Adrenal gland (tissue), 12 donors: Measurements from ENCODE around the gene GZMA. TPM values are rescaled to one million over a fixed set of nuclear protein-coding genes. Genes with fewer than 3 reads are reported as not detected.

ENCODE experiments used
- DNase-seq, 7 donors: peaks; one replicate each; pipeline ENCODE4 v3.0.0-alpha.2; 2019 to 2020
- H3K27ac ChIP-seq, 5 donors: fragments of 200-600 bp; sonication (generic) in 4 of 5; 1 replicate in 3 of 5; 2 replicates in 2 of 5; pipeline versions ENCODE4 v1.5.1 to v1.8.0; 2016 to 2020; ENCODE audit warnings: mild to moderate bottlenecking in 1 of 5
- H3K27me3 ChIP-seq: fragments of 200-600 bp; 2 replicates; pipeline ENCODE4 v1.8.0; 2021
- H3K36me3 ChIP-seq, 2 donors: fragments of 200-600 bp; replicated peaks in 1 of 2; 1 replicate in 1 of 2; 2 replicates in 1 of 2; pipeline versions ENCODE4 v1.5.1 to v1.8.0; 2018 to 2022
- H3K4me1 ChIP-seq, 2 donors: fragments of 200-600 bp; replicated peaks in 1 of 2; 1 replicate in 1 of 2; 2 replicates in 1 of 2; pipeline versions ENCODE4 v1.5.1 to v1.8.0; 2018 to 2021
- H3K4me3 ChIP-seq, 4 donors: fragments of 200-600 bp; sonication (generic) in 3 of 4; one replicate each; pipeline ENCODE4 v1.5.1; 2016 to 2018
- H3K9me3 ChIP-seq, 3 donors: fragments of 200-600 bp; sonication (generic) in 1 of 3; replicated peaks in 1 of 3; 1 replicate in 2 of 3; 2 replicates in 1 of 3; pipeline versions ENCODE4 v1.5.1 to v1.8.0; 2016 to 2021
- POLR2A ChIP-seq, 2 donors: fragments of 450-650 bp; IDR thresholded peaks; one replicate each; pipeline ENCODE4 v1.6.1; 2017; ENCODE audit warnings: antibody characterized with exemption in 2 of 2, mild to moderate bottlenecking in 2 of 2, moderate library complexity in 1 of 2
- WGBS, 4 donors: extraction: QIAGEN DNeasy Blood & Tissue Kit in 2 of 4; methylation state at CpG; one replicate each; pipeline versions ENCODE4 v1.1.5 to v1.1.7; 2013 to 2017; 5-methylcytosine and 5-hydroxymethylcytosine counted together
- intact Hi-C, 2 donors: fragments of 100-400 bp; cut with DNase I; formaldehyde crosslinking; loops; one replicate each; pipeline versions ENCODE4 v1.14.1 to v1.15.0; 2022 to 2023
- polyA plus RNA-seq, 3 donors: library from polyadenylated mRNA; stranded (reverse); fragments of 200-250 nt in 2 of 3; fragments of 350-450 nt in 1 of 3; fragmentation: Illumina TruSeq in 1 of 3; extraction: RNeasy Lipid Tissue Mini Kit (QIAGEN cat#74804) in 1 of 3; gene quantifications; one replicate each; pipeline ENCODE4 v1.2.3, GENCODE V29; 2013 to 2014
- total RNA-seq, 9 donors: library from RNA; depleted of rRNA in 4 of 9; stranded (reverse); fragments of >200 nt in 4 of 9; fragments of 120-200 nt in 1 of 9; fragmentation: NEBNext Ultra II Directional in 1 of 9; extraction: Animal tissue kit (Norgen Biotek cat#: 25700) in 1 of 9; gene quantifications; one replicate each; pipeline versions ENCODE4 v1.1.0 to v1.2.4, GENCODE V29; 2013 to 2023
- TF ChIP-seq, protein P1 (sequence below), 6 experiments: fragments of 450-650 bp in 4 of 6; fragments of 200-600 bp in 2 of 6; sonication (generic) in 1 of 6; IDR thresholded peaks; 1 replicate in 5 of 6; 2 replicates in 1 of 6; pipeline versions ENCODE4 v1.5.1 to v1.8.0; 2016 to 2021; ENCODE audit warnings: antibody characterized with exemption in 6 of 6, mild to moderate bottlenecking in 2 of 6, moderate library complexity in 1 of 6
- donor health status: healthy with polysubstance abuse.
- donor health status: Bipolar disorder and iron deficiency.
- donor health status: DM: yes; HTN: yes; CAD: no.
- donor health status: DM: no; HTN: no; CAD: no.
- donor health status: DM: no; HTN: no; CAD: no.
- donor health status: DM: yes; HTN: yes; CAD: no.

The GZMA gene
- total and polyA plus RNA-seq, 12 donors: 0.39 to 9.7 (median 1.9) TPM; not detected in 2

DNA sequence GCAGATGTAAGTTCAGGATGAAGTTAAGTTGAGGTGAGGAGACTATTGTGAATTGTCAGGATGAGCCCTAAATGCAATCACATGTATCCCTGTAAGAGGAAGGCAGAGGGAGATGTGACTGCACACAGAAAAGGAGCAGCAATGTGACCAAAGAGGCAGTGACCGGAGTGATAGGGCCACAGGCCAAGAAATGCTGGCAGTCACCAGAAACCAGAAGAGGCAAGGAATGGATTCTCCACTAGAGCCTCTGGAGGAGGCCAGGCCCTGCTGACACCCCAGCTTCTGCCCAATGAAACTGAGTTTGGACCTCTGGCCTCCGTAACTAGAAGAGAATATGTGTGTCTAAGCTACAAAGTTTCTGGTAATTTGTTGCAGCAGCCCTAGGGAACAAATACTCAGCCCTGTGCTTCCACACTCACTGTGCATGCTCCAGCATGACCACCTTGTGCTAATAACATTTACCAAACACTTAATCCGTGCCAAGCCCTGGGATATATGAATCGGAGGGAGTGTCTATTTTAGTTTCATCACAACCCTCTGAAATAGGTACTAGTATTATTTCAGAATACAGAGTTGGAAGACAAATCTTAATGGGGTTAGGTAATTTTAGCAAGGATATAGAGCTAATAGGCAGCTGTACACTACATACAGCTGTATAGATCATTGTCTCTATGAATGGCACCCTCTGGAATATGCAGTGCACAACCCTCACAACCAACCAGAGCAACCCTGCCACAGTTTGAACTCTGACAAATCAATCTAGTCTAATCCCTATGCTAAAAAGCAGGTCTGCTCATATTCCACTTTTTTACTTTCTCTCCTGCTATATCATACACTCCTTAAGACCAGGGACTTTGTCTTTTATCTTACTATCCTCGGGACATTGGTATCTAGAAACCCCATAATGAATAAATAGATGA lies 49.7 kb downstream of the GZMA start:
- WGBS, 4 donors: 57 to 82% (median 67%) methylated on average over 5 of the region's 5 CpGs
- DNase-seq: no peak
- Histone ChIP-seq H3K4me3 (no peak overlapping the region), H3K27ac (no peak overlapping the region), H3K36me3 (no peaks in the 10 kb centered on the region), H3K9me3 (no peaks in the 10 kb centered on the region), H3K27me3 (peaks cover 13% of the 10 kb centered on the region), H3K4me1 (no peaks in the 10 kb centered on the region)
- TF ChIP-seq POLR2A (IDR thresholded peaks at IDR 0.05): no peak
- intact Hi-C loops: no loop called here

DNA sequence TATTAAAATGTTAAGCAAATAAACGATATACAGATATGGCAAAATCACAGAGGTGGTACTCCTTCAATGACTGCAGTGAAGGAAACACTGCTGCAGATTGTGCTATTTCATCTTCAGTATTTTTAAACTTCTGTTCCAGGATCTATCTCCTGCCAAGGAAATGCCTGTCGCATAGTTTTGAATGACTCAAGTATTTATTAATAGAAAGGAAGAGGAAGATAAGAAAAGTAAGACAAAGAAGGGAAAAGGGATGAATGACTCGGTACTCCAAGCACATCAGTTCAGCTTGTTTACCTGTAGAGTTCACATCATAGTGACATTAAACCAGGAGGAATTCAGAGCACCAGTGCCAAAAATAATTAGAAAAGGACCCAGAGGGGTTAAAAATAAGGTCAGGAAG lies 52.4 kb downstream of the GZMA start:
- TF ChIP-seq, protein P1, sequence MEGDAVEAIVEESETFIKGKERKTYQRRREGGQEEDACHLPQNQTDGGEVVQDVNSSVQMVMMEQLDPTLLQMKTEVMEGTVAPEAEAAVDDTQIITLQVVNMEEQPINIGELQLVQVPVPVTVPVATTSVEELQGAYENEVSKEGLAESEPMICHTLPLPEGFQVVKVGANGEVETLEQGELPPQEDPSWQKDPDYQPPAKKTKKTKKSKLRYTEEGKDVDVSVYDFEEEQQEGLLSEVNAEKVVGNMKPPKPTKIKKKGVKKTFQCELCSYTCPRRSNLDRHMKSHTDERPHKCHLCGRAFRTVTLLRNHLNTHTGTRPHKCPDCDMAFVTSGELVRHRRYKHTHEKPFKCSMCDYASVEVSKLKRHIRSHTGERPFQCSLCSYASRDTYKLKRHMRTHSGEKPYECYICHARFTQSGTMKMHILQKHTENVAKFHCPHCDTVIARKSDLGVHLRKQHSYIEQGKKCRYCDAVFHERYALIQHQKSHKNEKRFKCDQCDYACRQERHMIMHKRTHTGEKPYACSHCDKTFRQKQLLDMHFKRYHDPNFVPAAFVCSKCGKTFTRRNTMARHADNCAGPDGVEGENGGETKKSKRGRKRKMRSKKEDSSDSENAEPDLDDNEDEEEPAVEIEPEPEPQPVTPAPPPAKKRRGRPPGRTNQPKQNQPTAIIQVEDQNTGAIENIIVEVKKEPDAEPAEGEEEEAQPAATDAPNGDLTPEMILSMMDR (IDR thresholded peaks at IDR 0.05): no peak
- no peak for TF ChIP-seq POLR2A (IDR thresholded peaks at IDR 0.05)
- Histone ChIP-seq H3K27me3 (peaks cover 13% of the 10 kb centered on the region), H3K9me3 (no peaks in the 10 kb centered on the region), H3K4me3 (no peak overlapping the region), H3K4me1 (no peaks in the 10 kb centered on the region), H3K36me3 (no peaks in the 10 kb centered on the region), H3K27ac (no peak overlapping the region)
- intact Hi-C loops: no loop called here
- 13 to 18% (median 15%) methylated on average over 3 of the region's 3 CpGs for WGBS, 4 donors
- DNase-seq: no peak

Other genes with a start within 250 kb of the GZMA start
- gene ESM1, start 117.1 kb upstream of the GZMA start, total RNA-seq: 1 to 10 TPM in 6 of 9 donors, under 1 TPM in 3; 0.43 to 5.4 (median 1.3) TPM
- gene ESM1, start 117.1 kb upstream of the GZMA start, polyA plus RNA-seq: 1 to 10 TPM in 2 of 3 donors, under 1 TPM in 1; 0.44 to 3.3 (median 1.3) TPM
- gene GZMK, start 78.4 kb upstream of the GZMA start, total RNA-seq: 1 to 10 TPM in 3 of 9 donors, under 1 TPM in 4, not detected in 2; 0.21 to 4.7 (median 0.65) TPM
- 1 to 10 TPM in 2 of 3 donors, under 1 TPM in 1; 0.88 to 1.3 (median 1.0) TPM for gene GZMK, start 78.4 kb upstream of the GZMA start, polyA plus RNA-seq
- 10 to 100 TPM; 10.2 to 47.6 (median 16.0) TPM for gene GPX8, start 57.5 kb downstream of the GZMA start, total RNA-seq
- 10 to 100 TPM in 1 of 3 donors, 1 to 10 TPM in 2; 6.1 to 17.8 (median 7.2) TPM for gene GPX8, start 57.5 kb downstream of the GZMA start, polyA plus RNA-seq
- gene CDC20B, start 70.5 kb downstream of the GZMA start, total RNA-seq: under 1 TPM in 1 of 9 donors, not detected in 8; 0.11 TPM
- gene CDC20B, start 70.5 kb downstream of the GZMA start, polyA plus RNA-seq: not detected
- gene MCIDAS, start 124.7 kb downstream of the GZMA start, total RNA-seq: not detected
- not detected for gene MCIDAS, start 124.7 kb downstream of the GZMA start, polyA plus RNA-seq
- 1 to 10 TPM in 1 of 9 donors, under 1 TPM in 6, not detected in 2; 0.06 to 1.1 (median 0.51) TPM for gene CCNO, start 131.0 kb downstream of the GZMA start, total RNA-seq
- gene CCNO, start 131.0 kb downstream of the GZMA start, polyA plus RNA-seq: 1 to 10 TPM in 1 of 3 donors, under 1 TPM in 1, not detected in 1; 0.81 to 1.1 TPM
- gene DHX29, start 205.0 kb downstream of the GZMA start, total RNA-seq: 10 to 100 TPM; 17.1 to 34.4 (median 25.5) TPM
- 10 to 100 TPM in 1 of 3 donors, 1 to 10 TPM in 2; 6.7 to 34.9 (median 8.8) TPM for gene DHX29, start 205.0 kb downstream of the GZMA start, polyA plus RNA-seq
- 10 to 100 TPM; 39.1 to 87.5 (median 65.0) TPM for gene MTREX, start 205.3 kb downstream of the GZMA start, total RNA-seq
- gene MTREX, start 205.3 kb downstream of the GZMA start, polyA plus RNA-seq: 10 to 100 TPM; 22.8 to 53.9 (median 27.0) TPM